Uterus (tissue), 2 donors: Measurements from ENCODE around the gene HIVEP3.

ENCODE experiments used
- CTCF ChIP-seq, 4 experiments: fragments of 200-600 bp in 2 of 4; fragments of 450-650 bp in 2 of 4; sonication (generic) in 2 of 4; IDR thresholded peaks; one replicate each; pipeline ENCODE4 v1.5.1; 2016 to 2019; ENCODE audit warnings: antibody characterized with exemption in 4 of 4, mild to moderate bottlenecking in 2 of 4, moderate library complexity in 1 of 4
- POLR2A ChIP-seq, 2 donors: fragments of 450-650 bp; IDR thresholded peaks; one replicate each; pipeline ENCODE4 v1.6.1; 2016; ENCODE audit warnings: antibody characterized with exemption in 2 of 2, mild to moderate bottlenecking in 1 of 2, moderate library complexity in 1 of 2

GRCh38 chr1:41580520-41581172 lies 338.1 kb downstream of the HIVEP3 start:
- TF ChIP-seq CTCF (IDR thresholded peaks at IDR 0.05) (no peak), POLR2A (IDR thresholded peaks at IDR 0.05) (no peak)
